Mucosa of stomach (tissue), 1 donor: ENCODE results near the gene ACOX2.

Source experiments
- H3K27me3 ChIP-seq: one replicate; pipeline ENCODE4 v1.7.0; 2013; ENCODE audit warnings: mild to moderate bottlenecking, low read length; ENCODE audit not compliant: control insufficient read depth, insufficient read depth
- H3K36me3 ChIP-seq: one replicate; pipeline ENCODE4 v1.7.0; 2013; ENCODE audit warnings: low read length; ENCODE audit not compliant: control insufficient read depth, insufficient read depth
- H3K4me1 ChIP-seq: one replicate; pipeline ENCODE4 v1.7.0; 2013; ENCODE audit warnings: mild to moderate bottlenecking, low read length; ENCODE audit not compliant: control insufficient read depth, insufficient read depth
- H3K4me3 ChIP-seq: one replicate; pipeline ENCODE4 v1.7.0; 2013; ENCODE audit warnings: low read length
- H3K9ac ChIP-seq: one replicate; pipeline ENCODE4 v1.7.0; 2013; ENCODE audit warnings: mild to moderate bottlenecking, low read length, moderate library complexity
- H3K9me3 ChIP-seq: one replicate; pipeline ENCODE4 v1.7.0; 2013; ENCODE audit warnings: mild to moderate bottlenecking, low read length, moderate library complexity; ENCODE audit not compliant: control insufficient read depth
- donor health status: Pancreatic carcinoma.

ACOX2 gene

DNA sequence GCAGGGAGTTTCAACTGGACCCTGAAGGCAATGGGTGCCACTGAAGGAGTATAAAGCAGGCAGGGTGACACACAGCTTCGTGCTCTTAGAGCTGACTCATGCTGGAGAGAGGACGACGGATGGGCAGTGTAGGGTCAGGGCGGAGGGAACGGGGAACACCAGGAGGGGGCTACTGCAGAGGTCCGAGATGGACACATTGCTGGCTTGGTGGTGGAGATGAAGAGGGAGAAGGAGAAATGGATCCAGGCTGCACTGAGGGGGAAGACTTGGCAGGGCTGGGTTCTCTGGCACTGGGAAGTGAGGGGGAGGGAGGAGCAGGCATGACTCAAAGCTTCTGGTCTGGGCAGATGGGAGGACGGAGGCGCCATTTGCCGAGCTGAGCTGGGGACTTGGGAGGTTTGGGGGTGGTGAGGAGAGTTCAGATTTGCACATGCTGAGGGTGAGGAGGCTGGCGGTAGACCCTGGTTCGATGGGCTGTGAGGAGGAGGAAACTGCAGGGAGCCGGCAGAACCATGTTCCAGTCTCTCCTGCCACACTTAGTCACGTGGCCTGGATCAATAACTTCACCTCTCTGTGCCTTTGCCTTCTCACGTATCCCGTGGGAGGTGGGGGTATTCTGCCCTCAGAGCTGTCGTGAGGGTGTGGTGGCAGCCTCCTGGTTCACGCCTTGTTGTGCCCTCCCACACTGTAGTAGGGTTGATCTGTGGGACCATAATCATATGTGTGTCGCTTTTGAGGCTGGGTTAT, 49.7 kb downstream of the ACOX2 start:
- no peaks in the 10 kb centered on the region for H3K9me3 ChIP-seq
- no peak overlapping the region for H3K4me3 ChIP-seq
- H3K27me3 ChIP-seq = no peaks in the 10 kb centered on the region
- H3K4me1 ChIP-seq = peaks cover 16% of the 10 kb centered on the region
- no peaks in the 10 kb centered on the region for H3K36me3 ChIP-seq
- no peak overlapping the region for H3K9ac ChIP-seq

DNA sequence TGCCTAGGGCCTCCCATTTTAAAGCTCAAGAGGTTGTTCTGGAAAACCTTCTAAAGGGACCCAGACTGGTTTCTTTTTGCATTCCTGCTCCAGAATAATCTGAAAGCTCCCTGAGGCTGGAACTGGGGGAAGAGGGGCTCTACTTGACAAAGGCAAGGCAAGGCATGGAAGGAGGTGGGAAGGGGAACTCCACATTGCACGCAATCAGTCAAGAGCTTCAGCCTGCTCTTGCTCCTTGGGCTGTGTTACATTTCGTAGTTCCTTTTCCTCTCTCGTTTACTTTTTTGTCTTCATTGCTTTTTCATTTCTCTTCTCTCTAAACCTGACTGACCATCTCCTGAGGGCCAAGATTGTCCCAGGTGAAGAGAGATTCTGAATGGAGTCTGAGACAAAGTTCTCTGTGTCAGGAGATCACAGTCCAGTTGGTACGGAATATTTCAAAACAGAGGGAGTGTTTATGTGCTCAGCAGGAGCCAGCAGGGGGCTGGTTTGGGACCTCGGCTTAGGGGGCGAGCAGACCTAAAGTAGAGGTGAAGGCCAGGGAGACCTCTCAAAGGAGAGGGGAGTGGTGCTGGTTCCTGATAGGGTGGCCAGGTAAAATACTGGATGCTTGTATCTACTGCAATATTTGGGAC, 51.1 kb downstream of the ACOX2 start:
- Histone ChIP-seq H3K4me1 (peaks cover 10% of the 10 kb centered on the region), H3K36me3 (no peaks in the 10 kb centered on the region), H3K9ac (no peak overlapping the region), H3K9me3 (no peaks in the 10 kb centered on the region), H3K27me3 (no peaks in the 10 kb centered on the region), H3K4me3 (no peak overlapping the region)

DNA sequence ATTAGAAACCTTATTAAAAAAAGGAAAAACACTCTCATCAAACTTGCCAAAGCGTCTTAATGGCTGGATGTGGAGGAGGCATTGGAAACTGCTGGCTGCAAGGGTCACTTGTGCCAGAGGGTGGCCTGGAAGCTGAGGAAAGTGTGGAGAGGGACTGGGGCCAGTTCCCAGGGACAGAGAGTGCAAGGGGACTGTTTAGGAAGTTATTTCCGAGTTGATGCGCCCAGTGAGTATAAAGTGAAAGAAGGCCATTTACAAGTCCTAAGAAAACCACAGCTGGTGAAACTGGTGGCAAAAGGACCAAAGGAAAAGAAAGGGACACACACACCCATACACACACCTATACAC, 52.3 kb downstream of the ACOX2 start:
- no peak overlapping the region for H3K4me3 ChIP-seq
- no peaks in the 10 kb centered on the region for H3K9me3 ChIP-seq
- H3K27me3 ChIP-seq = no peaks in the 10 kb centered on the region
- H3K9ac ChIP-seq = no peak overlapping the region
- no peaks in the 10 kb centered on the region for H3K36me3 ChIP-seq
- H3K4me1 ChIP-seq = peaks cover 9% of the 10 kb centered on the region

DNA sequence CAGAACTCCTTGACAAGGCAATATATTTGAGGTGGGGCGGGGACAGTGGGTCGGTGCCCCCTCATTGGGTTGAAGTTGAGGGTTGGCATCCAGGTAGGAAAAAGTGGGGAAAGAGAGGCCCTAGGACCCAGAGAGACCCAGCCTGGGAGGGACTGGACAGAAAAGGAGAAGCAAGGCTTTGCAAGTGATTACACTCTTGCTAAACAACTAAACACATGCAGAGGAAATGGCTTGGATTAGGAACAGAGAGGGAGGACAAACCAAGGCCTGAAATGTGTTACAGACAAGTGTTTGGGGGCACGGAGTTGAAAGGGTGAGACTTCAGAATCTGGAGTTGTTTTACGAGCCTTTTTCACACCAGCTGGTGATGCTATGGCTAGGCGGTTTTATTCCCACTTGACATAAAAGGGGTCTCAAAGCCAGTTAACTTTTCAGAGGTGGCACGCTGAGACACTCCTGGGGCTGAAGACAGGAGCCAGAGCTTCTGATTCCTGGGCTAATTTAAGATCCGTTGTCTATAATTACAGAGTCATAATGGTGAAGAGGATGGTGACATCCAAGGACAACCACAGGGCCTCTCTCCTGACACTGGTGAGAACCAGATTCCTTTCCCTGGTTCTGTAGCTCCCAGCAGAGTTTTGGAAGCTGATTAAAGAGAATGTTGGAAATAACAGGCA, 52.8 kb downstream of the ACOX2 start:
- H3K27me3 ChIP-seq = no peaks in the 10 kb centered on the region
- H3K9me3 ChIP-seq = no peaks in the 10 kb centered on the region
- H3K4me3 ChIP-seq = no peak overlapping the region
- no peak overlapping the region for H3K9ac ChIP-seq
- peaks cover 9% of the 10 kb centered on the region for H3K4me1 ChIP-seq
- H3K36me3 ChIP-seq = no peaks in the 10 kb centered on the region

DNA sequence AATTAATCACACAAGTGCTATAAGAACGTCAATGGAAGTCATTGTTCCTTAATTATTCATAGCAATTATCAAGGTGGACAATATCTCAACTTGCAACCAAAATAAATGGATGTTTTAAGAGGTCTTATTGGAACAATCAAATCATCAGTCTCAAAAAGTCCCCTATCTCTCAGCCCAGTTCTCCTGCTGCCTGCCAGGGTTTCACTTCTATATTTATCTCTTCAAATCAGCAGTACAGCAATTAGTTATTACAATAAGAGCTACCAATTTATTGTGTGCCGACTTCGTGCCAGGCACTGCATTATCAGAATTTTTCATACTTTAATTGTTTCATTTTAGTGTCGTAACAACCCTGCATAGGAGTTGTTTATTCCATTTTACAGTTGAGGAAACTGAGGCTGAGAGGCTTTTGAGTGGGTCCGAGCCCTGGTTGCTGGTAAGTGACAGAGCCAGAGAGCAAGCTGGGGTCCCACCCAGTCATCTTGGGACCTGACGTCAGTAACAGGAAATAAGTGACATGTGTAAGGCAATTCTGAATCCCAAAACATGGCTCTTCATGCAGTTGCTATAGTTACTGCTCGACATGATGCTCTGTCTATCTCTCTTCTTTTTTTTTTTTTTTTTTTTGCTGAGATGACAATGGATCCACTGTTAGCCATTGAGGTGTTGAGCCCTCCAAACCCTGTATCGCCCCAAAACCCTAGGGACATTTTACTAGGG, 53.9 kb downstream of the ACOX2 start:
- no peaks in the 10 kb centered on the region for H3K36me3 ChIP-seq
- H3K9me3 ChIP-seq = no peaks in the 10 kb centered on the region
- no peak overlapping the region for H3K4me3 ChIP-seq
- peaks cover 9% of the 10 kb centered on the region for H3K4me1 ChIP-seq
- no peaks in the 10 kb centered on the region for H3K27me3 ChIP-seq
- H3K9ac ChIP-seq = no peak overlapping the region

DNA sequence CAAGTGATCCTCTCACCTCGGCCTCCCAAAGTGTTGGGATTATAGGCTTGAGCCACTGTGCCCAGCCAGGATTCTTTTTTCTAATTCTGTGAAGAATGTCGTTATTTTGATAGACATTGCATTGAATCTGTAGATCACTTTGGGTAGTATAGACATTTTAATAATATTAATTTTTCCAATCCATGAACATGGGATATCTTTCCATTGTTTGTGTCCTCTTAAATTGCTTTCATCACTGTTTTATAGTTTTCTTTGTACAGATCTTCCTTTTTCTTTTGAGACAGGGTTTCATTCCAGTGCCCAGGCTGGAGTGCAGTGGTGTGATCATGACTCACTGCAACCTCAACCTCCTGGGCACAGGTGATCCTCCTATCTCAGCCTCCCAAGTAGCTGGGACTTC, 56.7 kb downstream of the ACOX2 start:
- H3K4me3 ChIP-seq = no peak overlapping the region
- no peak overlapping the region for H3K9ac ChIP-seq
- no peaks in the 10 kb centered on the region for H3K36me3 ChIP-seq
- no peaks in the 10 kb centered on the region for H3K27me3 ChIP-seq
- no peaks in the 10 kb centered on the region for H3K4me1 ChIP-seq
- no peaks in the 10 kb centered on the region for H3K9me3 ChIP-seq

DNA sequence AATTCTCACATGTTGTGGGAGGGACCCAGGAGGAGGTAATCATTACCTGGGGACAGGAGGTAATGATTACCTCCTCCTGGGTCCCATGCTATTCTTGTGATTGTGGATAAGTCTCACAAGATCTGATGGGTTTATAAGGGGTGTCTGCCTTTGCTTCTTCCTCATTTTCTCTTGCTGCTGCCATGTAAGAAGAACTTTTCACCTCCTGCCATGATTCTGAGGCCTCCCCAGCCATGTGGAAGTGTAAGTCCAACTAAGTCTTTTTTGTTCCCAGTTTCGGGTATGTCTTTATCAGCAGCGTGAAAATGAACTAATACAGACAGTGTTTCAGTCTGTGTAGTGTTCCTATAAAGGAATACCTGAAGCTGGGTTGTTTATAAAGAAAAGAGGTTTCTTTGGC, 58.2 kb downstream of the ACOX2 start:
- Histone ChIP-seq H3K9ac (no peak overlapping the region), H3K27me3 (no peaks in the 10 kb centered on the region), H3K4me3 (no peak overlapping the region), H3K9me3 (no peaks in the 10 kb centered on the region), H3K36me3 (no peaks in the 10 kb centered on the region), H3K4me1 (peaks cover 13% of the 10 kb centered on the region)

DNA sequence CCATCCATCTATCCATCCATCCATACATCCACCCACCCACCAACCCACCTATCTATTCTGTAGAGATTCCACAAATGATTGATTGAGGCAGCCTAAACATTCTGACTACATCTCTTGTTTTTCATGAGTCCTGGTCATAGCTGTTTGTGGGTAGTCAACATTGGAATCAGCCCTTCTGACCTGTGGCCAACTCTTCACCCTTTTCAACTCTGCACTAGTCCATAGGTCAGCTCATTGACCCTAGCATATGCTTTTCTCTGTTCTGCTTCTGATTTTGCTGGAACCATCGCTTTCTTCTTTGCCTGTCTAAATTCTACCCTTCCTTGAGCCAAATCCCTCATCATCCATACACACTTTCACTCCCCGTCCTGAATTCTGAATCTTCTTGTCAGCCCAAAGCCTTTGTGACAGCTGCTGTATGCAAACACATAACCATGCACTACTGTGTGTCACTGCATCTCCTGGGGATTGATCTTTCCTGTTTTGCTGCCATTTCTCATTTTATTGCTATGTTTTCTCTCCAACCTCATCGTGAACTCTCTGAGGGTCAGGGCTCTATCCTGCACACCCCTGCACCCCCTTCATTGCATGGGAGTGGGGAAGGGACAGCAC, 61.9 kb downstream of the ACOX2 start:
- Histone ChIP-seq H3K27me3 (no peaks in the 10 kb centered on the region), H3K36me3 (no peaks in the 10 kb centered on the region), H3K4me3 (no peak overlapping the region), H3K9me3 (no peaks in the 10 kb centered on the region), H3K4me1 (peaks cover 32% of the 10 kb centered on the region), H3K9ac (no peak overlapping the region)

DNA sequence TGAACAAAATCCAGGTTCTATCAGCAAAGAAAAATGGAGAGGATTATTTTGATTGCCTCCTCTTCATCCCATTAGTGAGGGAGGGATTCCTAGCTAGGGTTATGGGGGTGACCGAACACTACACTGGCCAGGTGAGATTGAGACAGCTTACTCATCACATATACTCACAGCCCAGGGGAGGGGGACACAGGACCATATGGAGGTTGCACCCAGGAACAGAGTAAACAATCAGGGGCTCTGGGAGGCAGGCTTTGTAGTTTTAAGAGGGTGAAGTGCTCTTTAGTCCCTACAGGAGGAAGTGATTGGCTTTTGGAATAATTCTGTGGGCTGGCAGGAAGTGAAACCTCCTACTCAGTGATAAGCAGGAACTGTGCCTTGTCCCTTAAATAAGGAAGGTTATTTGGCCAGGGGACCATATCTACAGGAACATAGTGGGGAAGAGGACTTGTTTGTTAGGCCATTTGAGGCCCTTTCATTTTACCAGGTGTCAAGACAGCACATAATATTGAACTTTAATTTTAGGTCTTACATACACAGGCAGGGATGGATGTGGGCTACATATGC, 62.6 kb downstream of the ACOX2 start:
- Histone ChIP-seq H3K36me3 (no peaks in the 10 kb centered on the region), H3K4me1 (peaks cover 32% of the 10 kb centered on the region), H3K4me3 (no peak overlapping the region), H3K27me3 (no peaks in the 10 kb centered on the region), H3K9me3 (no peaks in the 10 kb centered on the region), H3K9ac (no peak overlapping the region)

DNA sequence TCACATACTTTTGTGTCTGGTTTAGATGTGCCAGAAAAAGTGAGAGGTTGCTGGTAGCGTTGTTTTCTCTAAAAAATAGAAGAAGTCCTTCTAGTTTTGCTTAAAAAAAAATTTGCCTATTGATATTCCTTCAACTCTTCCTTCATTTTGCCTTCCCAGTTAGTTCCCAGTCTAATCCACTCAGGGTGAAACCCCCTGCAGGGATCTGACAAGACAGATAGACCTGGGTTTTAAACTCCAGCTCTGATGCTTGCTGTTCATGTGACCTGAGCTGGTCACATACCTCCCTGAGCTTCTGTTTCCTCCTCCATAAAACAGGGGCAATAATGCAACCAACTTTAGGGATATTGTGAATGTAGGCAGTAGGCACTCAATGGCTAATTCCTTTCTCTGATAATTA, 63.7 kb downstream of the ACOX2 start:
- H3K27me3 ChIP-seq = no peaks in the 10 kb centered on the region
- H3K4me1 ChIP-seq = peaks cover 32% of the 10 kb centered on the region
- no peak overlapping the region for H3K4me3 ChIP-seq
- H3K9me3 ChIP-seq = no peaks in the 10 kb centered on the region
- no peak overlapping the region for H3K9ac ChIP-seq
- H3K36me3 ChIP-seq = no peaks in the 10 kb centered on the region

DNA sequence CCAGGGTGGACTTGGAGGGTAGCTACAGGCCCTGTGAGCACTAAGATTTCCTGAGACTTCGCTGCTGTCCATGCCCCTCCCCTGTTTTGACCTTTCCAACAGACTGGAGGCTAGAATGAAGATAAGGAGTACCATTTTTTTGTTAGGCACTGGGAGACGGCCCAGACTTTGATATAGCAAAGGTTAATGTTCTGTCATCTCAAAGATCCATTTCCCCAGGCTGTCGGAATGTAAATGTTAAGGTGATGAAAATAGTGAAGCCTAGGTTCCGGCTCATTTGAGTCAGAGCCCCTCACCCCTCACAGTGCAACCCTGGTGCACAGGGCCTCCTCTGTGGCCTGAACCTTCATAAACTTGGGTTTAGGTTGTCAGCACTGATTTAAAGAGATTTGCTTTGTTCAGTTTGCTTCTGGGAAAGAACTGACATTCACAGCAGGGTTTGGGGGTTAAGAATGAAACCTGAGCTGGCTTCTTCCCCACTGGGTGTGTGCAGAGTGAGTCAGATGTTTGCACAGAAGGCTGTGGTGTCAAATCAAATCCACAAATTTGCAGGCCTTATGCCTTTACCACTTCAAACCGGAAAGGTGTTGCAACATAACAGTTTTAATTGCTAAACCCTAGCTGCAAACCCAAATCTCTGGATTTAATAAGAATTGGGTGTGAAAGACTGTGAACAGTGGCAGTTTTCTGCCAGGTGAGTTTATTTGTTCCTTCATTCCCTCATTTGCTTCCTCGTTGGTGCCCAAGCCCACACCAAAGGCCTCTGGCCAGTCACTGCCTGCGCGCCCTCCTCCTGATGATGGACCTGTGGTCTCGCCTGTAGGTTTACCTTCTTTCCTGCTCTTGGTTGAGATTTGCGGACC, 65.7 kb downstream of the ACOX2 start:
- no peak overlapping the region for H3K4me3 ChIP-seq
- no peaks in the 10 kb centered on the region for H3K36me3 ChIP-seq
- H3K27me3 ChIP-seq = no peaks in the 10 kb centered on the region
- H3K4me1 ChIP-seq = peaks cover 32% of the 10 kb centered on the region
- H3K9me3 ChIP-seq = no peaks in the 10 kb centered on the region
- no peak overlapping the region for H3K9ac ChIP-seq
